Renal pelvis (tissue), 4 donors: ENCODE data around the gene SRGAP3. TPM values are rescaled to one million over a fixed set of nuclear protein-coding genes. Genes with fewer than 3 reads are reported as not detected.

Experiments used
- DNase-seq: peaks from one replicate; pipeline ENCODE4 v3.0.0-alpha.2; 2013
- polyA plus RNA-seq, 3 donors: library from polyadenylated mRNA; unstranded; fragments of 120-200 nt; gene quantifications; one replicate each; pipeline ENCODE4 v1.2.1, GENCODE V29; 2013; ENCODE audit not compliant: insufficient read length in 3 of 3

The SRGAP3 gene
- polyA plus RNA-seq, 3 donors = 15.3 to 22.8 (median 18.9) TPM

- no peak for DNase-seq
Observed at GRCh38 chr3:9146367-9147071, 102.9 kb downstream of the SRGAP3 start.

GRCh38 chr3:9143184-9143583 lies 106.3 kb downstream of the SRGAP3 start:
- DNase-seq = no peak

- DNase-seq = peak; percentile 88
Observed at GRCh38 chr3:9142362-9142761, 107.1 kb downstream of the SRGAP3 start.

GRCh38 chr3:9141928-9142289 lies 107.5 kb downstream of the SRGAP3 start:
- DNase-seq = no peak

- DNase-seq = no peak
Observed at GRCh38 chr3:9139366-9139765, 110.1 kb downstream of the SRGAP3 start.

- DNase-seq = no peak
Observed at GRCh38 chr3:9137676-9138075, 111.8 kb downstream of the SRGAP3 start.

- no peak for DNase-seq
Observed at GRCh38 chr3:9136746-9137465, 112.5 kb downstream of the SRGAP3 start.

- peak; percentile 75 for DNase-seq
Observed at GRCh38 chr3:9135930-9136525, 113.4 kb downstream of the SRGAP3 start.

GRCh38 chr3:9135526-9135925 lies 113.9 kb downstream of the SRGAP3 start:
- no peak for DNase-seq

GRCh38 chr3:9133656-9134055 lies 115.8 kb downstream of the SRGAP3 start:
- no peak for DNase-seq

DNA sequence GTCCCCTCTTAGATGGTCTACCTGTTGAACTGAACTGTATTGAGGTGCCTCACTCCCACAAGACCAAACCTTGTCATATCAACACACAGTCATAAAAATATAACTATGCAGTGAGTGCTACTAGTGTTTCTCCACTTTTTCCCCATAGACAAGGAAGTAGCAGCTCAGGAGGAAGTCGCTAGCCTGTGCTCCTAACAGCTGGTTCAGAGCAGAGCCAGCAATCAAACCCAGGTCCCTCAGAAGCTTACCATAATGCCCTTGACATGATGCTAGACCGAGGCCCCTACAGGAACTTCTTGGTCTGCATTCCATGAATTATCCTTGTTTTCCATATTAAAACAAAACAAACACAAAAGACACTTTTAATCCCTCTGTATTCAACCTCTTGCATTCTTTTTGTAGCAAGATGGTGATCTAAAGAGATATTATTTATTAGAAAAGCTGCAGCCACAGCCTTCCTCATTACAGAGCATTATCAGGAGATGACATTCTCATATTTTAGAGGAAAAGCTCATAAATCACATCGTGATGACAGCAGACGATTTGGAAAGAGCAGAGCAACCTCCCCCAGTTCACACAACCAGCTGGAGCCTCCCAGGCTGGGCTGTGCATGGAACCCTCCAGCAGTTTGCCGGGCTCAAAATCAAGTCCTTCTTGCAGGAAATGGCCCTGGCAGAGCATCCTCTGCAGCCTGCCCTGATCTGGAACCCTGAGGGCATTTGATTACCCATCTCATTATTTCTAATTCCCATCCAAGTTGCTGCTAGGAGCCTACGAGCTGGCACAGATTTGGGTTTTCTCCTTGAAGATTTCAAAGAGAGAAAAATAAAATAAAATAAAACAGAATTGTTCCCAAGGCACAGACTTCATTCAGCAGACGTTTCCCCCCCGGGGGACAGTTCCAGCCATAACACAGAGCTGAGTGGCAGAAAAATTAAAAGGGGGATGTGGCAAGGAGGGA lies 118.8 kb downstream of the SRGAP3 start:
- DNase-seq = no peak

- no peak for DNase-seq
Observed at GRCh38 chr3:9129365-9129764, 120.1 kb downstream of the SRGAP3 start.

GRCh38 chr3:9125278-9125951 lies 124.0 kb downstream of the SRGAP3 start:
- DNase-seq = no peak

GRCh38 chr3:9124730-9125129 lies 124.7 kb downstream of the SRGAP3 start:
- DNase-seq = no peak

GRCh38 chr3:9123840-9124239 lies 125.6 kb downstream of the SRGAP3 start:
- no peak for DNase-seq

GRCh38 chr3:9122732-9123364 lies 126.6 kb downstream of the SRGAP3 start:
- DNase-seq = no peak

- DNase-seq = no peak
Observed at GRCh38 chr3:9121366-9122001, 128.0 kb downstream of the SRGAP3 start.

- peak; percentile 38 for DNase-seq
Observed at GRCh38 chr3:9119331-9119730, 130.1 kb downstream of the SRGAP3 start.

GRCh38 chr3:9118222-9118621 lies 131.2 kb downstream of the SRGAP3 start:
- DNase-seq = no peak

DNA sequence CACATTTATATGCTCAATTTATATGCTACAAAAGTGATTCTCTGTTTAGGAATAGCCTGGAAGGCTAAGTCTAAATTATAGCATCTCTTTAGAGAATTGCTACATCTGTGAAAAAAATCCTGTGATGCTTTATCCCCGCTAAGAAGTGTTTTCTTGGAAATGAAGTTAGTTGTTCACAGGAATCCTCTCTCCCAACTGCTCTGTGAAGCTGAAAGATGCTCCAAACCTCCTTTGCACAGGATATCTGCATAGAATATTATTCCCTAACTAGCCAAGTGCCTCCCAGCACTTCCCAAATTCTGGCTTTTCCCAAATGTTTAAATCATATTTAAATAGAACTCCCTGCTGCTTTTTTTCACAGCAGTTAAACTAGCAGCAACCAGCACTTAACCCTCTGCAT lies 132.2 kb downstream of the SRGAP3 start:
- DNase-seq = no peak
